Stimulated activated CD8-positive, alpha-beta memory T cell treated with anti-CD3 and anti-CD28 coated beads, Interleukin-4, amount 100 ng/mL, for 4 hours (primary cell): Measurements from ENCODE around the gene MRGPRE.

Source experiments
- DNase-seq, 2 donors: peaks; one replicate each; pipeline ENCODE4 v3.0.0-alpha.2; 2020; ENCODE audit warnings: low read depth in 2 of 2, low spot score in 1 of 2

MRGPRE gene

DNA sequence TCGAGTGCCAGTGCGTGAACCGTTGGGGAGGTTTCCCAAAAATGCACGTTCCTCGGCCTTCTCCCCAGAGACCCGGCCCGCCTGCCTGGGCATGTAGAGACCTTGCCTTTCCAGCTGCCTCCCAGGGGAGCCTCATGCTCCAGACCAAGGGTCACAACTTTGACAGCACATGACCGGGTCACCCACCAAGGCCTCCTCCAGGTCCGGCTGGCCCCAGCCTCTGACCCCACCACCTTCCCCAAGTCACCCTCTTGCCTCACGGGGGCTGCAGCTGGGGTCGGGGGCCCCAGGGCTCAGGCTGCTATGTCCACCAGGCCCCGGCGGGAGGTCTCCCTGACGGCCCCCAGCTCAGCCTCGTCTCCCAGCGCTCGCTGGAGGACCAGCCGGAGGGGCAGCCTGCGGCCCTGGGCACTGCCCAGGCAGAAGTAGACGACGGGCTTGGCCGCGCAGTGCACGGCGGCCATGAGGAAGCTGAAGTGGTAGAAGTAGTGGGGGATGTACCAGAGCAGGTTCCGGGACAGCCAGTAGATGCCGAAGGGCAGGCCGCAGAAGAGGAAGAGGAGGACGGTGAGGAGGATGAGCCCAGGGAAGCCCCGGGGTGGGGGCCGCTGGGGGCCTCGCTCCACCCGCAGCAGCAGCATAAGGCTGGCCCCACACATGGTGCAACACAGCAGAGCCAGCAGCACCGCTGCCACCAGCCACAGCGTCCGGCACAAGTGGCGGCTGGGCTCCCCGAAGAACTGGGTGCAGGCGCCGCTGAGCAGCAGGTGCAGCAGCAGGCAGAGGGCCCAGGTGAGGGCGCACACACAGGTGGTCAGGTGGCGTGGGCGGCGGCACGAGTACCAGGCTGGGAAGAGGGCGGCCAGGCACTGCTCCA is 4.4 kb downstream of the MRGPRE start:
- no peak for DNase-seq

DNA sequence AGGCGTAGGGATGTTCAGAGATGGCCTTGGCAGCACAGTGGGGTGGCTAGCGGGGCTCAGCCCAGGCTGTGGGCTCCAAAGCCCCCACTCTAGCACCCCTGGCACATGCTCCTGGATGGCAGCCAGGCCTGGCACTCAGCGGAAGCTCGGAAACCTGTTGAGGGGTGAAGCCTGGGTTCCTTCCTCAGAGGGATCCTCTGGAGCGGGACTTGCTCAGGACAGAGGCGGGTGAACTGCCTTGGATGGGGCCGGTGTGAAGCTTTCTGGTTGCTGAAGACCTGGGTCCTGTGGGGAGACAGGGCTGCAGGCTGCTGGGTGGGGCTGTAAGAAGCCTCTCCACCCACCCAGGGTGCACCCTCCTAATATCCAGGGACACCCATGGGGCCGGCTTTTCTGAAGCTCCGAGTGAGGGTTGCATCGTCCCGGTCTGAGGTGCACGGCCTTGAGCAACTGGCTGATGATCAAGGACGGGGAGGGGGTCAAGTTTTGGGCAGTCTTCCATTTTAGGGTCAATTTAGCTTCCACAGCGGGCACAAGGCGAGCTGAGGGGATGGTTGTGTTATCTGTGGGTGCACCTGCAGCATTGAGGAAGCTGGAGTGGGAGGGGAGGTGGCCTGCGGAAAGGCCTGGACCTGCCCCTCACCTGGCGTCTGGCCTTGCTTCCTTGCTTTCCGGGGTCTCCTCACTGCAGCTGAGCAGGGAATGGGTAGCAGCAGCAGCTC is 5.2 kb downstream of the MRGPRE start:
- DNase-seq = no peak

DNA sequence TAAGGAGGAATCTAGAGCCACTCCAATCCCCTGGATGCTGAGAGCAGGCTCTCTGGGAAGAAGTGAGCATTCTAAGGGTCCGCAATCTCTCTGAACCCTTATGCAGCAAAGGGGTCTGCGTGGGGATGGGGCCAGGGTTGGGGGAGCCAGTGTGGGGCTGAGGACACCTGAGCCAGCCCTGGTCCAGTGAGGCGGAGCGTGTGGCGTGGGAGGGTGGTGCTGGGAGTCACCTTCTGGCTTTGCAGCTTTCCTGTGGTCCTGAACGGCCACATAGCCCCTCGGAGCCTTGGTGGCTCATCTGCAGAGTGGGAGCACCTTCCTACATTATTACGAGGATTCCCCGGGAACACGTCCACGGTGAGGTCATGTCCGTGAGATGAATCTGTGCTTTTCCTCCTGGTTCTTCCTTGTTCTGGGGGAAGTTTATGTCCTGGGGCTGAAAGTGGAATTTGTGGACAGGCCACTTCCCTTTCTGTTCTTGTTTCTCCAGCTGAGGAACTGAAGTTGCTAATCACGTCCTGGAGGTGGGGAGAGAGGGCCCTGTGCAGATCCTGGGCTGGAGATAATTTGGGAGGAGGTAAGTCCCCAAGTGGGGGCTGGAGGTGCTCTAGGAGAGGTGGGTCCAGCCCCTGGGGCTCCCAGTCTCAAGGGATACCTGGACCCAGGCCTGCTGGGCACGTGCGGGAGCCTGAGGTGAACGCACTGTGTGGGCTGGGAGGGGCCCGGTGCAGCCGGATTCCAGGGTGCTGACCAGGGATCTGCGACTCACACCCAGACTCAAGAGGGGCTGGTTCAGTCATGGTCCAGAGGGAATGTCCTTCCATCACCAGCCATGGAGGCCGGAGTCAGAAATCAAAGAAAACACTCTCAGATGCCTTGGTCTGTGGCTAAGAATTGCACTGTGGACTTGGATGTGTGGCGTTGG is 6.1 kb downstream of the MRGPRE start:
- DNase-seq = no peak

DNA sequence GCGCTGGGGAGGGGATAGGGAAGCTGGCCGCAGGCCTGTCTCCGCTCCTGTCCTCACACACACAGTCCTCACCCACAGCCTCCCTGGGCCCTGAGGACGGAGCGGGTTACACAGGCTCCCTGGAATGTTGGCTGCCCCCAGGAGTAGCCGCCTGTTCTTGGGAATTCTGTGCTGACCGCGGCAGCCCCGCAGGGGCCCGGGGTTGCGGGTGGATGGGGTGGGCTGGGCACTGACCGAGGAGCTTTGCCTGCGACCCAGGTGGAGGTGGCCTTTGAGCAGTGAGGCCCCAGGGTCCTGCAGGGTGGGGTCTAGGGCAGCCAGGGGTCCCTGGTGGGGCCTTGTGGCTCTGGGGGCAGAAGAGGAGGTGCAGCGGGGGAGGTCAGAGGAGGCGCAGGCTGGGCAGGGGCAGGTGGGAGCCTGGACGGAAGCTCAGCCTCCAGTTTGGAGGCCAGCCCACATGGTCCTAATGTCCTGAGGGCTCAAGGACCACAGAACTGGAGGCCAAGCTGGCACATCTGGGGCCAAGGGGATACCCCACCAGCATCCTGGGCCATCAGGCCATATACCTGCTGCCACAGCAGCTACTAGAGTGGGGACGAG is 7.0 kb downstream of the MRGPRE start:
- DNase-seq = no peak

DNA sequence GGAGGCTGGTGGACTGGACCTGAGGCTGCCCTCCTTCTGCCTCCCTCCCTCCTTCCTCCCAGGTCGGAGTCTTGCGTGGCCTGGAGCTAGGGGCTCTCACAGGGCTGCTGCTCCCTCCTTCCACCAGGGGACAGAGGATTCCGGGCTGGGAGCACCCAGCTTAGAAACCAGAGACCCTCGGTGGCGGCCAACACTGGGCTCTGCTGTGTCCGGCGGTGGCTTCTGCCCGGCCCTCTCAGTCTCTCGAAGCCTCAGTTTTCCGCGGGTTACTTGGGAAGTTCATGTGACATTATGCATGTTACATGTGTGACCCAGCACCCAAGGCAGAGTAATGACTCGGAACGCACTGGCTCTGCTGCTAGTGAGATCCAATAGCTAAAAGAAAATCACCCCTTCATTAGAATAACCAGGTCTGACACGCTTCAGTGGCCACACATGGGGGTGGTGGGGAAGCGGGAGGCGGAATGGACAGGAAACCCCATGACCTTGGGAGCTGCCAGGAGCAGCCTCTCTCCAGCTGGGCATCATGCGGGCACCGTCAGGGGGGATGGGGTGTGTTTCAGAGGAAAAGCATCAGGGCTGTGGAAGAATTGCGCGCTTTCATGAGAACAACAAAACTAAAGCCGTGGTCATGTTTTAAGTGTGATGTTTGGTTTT is 7.7 kb downstream of the MRGPRE start:
- no peak for DNase-seq

DNA sequence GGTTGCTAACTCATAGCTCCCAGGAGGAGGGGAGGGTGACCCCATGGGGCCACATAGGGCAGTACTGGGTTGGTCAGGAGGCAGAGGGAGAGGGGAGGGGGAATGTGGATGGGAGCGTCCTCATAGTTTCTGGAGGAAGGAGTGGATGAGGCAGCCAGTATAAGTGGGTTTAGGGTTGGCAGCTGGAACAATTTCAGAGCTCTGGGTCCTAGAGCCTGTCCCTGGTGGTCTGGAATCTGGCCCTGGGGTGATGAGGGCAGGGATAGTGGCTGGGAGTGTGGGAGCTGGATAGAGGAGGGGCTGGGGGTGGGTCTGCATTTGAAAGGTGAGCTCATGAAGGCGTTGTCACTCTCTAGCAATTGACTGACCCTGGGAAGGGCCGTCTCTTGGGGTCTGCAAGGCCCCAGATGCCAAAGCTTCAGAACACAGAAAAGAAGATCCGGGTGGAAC is 8.3 kb downstream of the MRGPRE start:
- DNase-seq = no peak

DNA sequence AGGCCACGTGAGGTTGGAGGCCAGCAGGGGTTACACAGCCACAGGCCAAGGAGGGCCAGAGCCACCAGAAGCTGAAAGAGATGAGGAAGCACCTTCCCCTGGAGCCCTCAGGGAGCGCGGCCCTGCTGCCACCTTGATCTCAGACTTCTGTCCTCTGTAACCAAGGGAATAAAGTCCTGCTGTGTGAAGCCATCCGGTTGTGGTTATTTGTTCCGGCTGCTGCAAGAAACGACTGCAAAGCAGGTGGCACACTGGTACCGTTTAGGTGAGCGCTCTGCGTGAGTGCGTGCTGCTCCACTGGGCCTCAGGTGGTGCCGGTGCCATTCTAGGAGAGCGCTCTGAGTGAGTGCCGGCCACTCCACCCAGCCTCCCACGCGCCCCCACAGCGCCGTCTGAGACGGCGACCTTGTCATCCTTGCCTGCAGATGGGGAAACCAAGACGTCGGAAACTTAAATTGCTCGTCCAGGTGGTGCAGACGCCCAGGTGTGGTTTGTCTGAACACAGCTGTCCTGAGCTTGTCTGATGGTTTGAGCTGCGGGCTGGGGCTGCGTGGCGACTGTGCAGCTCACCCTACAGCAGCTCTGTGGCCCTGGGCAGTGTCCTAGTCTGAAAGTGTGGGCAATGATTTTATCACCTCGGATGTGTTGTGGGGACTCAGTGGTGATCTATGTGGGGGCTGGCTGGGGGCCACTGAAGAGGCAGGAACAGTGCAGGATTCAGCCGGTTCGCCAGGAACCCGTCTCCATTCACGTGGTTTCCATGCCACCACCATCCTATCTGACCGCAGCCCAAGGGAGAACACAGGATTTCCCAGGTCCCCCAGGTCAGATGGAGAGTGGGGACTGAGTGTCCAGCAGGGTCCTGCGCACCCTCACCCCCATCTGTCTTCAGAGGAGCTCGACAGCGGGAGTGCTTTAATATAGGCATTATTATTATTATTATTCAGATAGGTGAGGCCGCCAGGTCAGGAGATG is 9.0 kb downstream of the MRGPRE start:
- no peak for DNase-seq

DNA sequence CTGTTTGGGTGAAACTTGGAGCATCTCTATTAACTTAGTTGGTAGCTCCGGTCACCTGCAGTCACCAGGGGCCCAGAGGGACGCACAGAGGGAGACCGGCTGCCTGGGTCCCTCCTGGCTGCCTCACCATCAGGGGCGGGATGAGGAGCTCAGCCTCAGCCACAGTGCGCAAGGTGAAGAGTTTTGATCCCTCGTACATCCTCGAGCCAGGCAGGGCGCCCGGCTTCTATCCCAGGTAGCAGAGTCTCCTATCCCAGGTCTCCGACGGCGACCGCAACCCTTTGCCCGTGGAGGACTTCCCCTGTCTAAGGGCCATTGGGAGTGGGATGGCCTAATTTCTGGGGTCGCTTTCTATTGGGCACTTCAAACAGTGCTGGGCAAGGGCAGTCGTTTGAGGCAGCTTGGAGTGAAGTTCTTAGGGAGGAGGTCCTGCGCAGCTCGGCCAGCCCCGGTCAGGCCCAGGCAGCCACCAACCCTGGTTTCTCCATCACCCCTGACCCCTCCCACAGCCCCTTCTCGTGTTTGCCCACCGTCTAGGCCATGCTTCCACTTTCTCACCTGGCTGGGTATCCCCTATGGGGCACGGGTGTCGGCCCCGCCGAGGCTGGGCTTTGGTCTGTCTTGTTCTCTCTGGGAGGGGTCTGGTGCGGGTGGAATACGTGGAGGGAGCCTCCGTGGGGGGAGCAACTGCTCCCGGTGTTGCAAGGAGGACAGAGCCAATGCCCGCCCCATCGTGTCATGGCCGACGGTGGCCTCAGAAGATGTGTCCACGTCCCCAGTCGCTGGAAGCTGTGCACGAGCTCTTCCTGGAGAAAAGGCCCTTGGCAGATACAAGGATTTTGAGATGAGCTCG is 10.0 kb downstream of the MRGPRE start:
- no peak for DNase-seq

DNA sequence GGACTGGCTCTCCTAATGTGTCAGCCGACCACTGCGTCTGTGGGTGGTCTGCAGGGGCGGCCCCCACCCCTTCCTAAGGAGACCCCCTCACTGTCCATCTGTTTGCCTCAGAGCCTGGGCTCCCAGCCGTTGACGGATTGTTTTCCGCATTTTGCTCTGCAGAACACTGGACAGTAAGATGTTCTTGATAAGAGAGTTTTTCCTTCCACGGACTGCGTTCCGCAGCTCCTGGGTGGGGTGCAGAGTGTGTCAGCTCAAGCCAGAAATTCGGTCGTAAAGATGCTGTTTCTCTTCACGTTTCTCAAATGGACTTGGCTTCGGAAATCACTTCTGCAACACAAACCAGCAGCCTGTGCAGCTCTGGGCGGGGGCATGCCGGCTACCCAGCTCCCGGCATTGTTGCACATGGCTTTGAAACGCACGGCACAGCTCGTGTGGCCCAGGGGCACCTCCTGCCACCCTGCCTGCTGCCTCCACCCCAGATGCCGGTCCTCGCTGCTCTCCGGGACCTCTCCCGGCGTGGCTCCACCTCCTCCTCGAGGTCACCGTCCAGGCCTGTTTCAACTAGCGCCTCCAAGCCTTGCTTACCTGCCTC is 10.7 kb downstream of the MRGPRE start:
- no peak for DNase-seq

DNA sequence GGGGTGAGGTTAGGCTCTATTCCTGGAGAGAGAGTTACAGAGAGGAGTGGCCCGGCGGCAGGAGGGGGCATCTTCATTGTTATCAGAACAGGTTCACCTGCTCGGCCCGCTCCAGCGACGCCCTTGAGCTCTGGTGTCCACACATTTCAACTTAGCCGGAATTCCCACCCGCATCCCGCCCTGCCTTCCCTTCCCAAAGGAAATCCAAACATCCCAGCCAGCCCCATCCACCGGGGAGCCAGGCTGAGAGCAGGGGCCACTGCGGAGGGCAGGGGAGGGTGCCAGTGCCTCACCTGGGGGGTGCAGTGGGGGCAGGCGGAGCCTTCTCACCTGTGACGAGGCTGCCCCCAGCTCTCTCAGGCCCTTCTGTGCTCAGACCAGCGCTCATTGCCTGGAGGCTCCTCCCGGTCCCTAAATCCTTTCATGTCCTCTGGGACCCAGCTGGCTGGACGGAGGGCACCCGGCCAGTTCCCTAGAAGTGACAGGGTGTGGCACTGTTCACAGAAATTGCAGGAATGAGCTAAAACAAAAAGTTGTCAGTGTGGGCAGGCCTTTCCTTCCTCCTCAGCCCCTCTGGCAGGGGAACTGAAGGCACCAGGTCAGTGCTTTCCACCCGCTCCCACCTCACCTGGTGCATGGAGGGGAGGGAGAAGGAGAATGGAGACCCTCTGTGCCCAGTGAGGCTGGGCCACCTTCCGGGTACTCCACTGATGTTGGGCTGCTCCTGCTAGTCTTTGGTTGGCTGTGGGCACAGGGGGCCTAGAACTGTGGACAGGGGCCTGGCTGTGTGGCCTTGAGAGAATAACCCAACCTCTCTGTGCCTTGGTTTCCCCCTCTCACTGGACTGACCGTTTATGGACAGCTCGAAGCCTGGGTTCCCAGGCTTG is 11.5 kb downstream of the MRGPRE start:
- no peak for DNase-seq

DNA sequence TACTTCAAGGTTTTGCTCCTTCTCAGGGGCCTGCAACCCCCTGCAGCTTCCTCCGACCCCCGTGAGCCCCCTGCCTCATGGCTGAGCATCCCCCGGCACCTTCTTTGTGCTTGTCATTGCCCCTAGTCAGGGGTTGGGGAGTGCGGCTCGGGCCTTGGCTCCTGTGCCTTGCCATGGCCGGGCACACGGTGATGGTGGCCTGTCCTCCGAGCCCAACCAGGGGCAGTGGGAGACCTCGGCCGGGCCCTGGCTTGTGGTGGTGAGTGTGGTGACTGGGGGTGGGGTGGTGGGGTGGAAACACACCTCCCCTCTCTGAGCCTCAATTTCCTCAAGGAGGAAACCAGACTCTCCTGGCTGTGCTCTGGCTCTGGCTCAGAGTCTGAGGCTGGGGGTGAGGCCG is 12.1 kb downstream of the MRGPRE start:
- no peak for DNase-seq

DNA sequence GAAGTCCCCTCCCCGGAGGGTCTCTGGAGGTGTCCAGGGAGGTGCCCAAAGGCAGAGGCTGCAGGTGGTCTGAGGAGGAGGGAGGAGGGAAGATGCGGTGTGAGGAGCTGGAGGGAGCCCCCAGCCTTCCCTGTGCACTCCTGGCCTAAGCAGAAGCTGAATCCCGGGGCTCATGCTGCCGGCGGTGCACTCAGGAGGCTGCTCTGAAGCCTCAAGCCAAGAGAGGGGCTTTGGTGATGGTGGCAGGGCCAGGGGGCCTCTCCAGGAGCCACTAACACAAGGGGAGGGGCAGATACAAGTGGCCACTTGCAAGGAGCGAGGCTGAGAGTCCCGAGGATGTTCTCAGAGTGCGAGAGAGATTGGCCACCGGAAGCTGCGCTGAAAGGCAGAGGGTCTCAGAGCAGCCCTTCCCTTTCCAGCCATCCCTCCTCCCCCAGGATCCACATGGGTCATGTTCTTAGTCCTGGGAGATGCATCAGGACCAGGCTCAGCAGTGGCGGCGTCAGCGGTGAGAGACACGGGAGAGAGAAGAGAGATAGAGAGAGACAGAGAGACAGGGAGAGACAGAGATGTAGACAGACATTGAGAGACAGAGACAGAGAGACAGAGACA is 12.8 kb downstream of the MRGPRE start:
- no peak for DNase-seq

DNA sequence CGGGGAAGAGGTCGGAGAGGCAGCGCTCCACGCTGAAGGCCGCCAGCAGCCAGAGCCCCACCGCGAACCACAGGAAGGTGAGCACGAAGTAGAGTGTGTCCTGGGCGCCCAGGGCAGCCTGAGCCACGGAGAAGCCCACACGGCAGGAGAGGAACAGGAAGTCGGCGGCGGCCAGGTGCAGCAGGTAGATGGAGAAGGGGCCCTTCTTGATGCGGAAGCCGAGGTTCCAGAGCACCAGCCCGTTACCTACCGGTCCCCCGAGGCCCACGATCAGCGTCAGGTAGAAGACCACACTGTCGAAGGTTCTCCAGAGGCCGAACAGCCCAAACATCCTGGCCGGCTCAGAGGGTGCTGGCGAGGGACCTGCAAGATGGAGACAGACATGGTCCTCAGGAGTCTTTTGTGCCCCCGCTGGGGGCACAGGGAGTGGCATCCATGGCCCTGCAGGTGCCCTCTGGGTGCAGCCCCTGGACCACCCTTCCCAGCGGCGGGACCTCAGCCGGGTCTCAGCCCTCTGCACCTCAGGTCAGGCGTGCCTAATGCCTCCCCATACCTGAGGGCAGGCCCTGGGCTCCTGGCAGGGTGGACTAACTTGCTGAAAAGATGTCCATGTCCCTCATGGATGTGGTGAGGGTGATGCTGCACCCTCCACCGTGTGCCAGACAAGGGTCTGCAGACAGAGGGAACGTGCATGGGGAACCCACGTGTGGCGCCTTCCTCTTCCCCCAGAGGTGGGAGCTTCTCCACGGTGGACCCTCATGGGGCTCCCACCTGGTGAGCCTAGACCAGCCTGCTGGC is 13.5 kb downstream of the MRGPRE start, which contains the start of gene MRGPRG:
Gene MRGPRG, minus strand, starts transcription at position 331 of the 798 bp plus-strand sequence. Its CDS starts 0 bp downstream, at position 331.
- no peak for DNase-seq

DNA sequence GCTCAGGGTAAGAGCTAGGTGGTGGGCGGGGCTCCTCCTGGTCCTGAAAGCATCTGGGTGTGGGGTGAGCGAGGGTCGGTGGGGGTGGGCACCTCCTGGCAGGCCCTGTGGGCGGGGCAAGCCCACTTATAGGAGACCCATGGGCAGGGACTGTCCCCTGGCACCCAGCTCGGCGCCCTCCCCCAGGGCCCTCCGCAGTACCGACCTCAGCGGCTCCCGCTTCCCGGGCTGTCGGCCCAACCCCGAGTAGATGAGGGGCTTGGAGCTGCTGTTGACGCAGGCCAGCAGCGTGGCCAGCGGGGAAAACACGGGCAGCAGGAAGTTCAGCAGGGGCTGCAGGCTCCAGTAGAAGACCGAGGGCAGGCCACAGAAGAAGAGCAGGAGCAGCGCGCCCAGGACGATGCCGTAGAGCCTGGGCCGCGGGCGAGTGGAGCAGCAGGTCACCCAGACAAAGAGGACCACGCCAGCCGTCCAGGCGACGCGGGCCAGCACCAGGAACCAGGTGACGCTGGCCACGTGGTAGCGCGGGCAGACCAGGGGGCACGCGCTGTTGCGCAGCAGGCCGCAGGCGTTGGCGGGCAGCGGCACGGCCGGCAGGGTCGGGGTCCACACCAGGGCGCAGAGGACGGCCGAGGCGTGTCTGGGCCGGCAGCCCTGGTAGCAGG is 14.3 kb downstream of the MRGPRE start:
- no peak for DNase-seq

DNA sequence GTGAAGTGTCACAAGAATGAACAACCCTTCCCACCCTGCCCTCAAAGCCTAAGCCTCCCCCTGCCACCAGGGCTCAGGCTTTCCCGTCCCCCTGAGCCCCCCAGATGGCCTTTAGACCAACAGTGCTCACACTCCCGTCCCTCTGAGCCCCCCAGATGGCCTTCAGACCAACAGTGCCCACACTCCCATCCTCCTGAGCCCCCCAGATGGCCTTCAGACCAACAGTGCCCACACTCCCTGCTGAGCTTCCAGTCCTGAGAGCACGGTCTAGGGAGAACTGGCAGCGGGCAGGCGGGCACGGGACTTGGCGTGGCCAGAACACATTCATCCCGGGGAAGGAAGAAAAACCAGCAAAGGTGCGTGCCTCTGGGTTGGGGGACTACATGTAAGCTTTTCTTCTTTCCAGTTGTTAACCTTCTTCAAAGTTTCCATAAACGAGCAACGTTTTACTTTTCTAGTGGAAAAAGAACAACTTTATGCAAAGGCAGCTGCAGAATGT is 16.1 kb downstream of the MRGPRE start:
- DNase-seq = no peak
